CD4-positive, alpha-beta T cell treated with Interleukin-17A for 4 hours (primary cell): ENCODE results near the gene VAMP8.
"Not testable (repeated sequence)": the region's sequence is repeated elsewhere in the genome, so short reads cannot be mapped to it uniquely, and the experiment has no call there.

Source experiments
- DNase-seq: peaks from one replicate; pipeline ENCODE4 v3.0.0-alpha.2; 2020; ENCODE audit warnings: mixed read lengths

Gene VAMP8

DNA sequence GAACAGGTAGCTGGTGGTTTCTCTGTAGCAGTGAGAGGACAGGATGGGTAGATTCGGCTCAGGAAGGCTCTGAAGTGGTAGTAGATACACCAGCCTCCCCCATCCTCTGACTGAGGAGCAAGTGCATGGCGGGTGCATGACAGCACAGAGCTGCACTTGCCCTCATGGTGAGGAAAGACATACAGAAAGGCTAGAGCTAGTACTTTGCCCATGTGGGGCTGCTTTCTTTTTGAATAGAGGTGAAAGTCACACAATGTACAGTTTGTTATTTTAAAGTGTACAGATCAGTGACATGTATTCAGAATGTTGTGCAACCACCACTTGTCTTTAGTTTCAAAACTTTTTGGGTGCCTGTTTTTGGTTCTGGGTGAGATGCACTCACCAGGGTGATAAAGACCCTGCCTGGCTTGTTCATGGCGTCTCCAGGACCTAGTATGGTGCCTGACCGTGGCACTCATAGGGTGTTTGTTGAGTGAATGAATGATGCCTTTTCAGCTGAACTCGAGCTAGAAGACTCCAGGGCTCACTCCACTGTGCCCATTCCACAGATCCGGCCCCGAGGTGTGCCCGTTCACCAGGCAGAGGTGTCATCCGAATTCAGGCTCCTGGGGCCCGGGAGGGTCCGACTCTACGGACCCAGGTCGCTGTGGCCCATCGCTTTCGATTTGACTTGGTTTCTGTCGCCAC lies 6.4 kb downstream of the VAMP8 start:
- peak; percentile 50 for DNase-seq

DNA sequence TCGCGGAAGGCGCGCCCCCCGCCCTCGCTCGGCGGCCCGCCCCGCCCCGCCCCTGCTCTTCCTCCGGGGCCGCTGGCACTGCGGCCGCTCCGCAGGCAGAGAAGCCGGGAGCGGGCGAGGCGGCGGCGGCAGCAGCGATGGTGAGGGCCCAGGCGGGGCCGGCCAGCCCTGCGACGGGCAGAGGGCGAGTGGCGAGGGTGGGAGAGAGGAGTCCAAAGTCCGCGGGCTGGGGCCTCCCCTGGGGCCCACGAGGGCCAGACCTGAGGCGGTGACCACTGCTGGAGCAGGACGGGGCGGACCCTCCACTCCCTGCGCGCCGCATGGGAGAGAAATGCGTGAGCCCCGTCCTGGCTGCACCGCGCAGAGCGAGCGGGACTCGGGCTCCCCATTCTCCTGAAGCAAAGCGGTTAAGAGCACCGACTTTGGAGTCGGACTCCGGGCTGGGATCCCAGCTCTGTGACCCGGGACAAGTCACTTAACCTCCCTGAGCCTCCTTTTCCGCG lies 7.0 kb downstream of the VAMP8 start, which contains the start of gene VAMP5:
TSS of gene VAMP5 (plus strand) at position 78 of the 503 bp plus-strand sequence. CDS start at position 138, 60 bp downstream.
- DNase-seq: peak; percentile 71

- DNase-seq: peak; percentile 36
Observed at GRCh38 chr2:85584857-85585780, 7.7 kb downstream of the VAMP8 start.

DNA sequence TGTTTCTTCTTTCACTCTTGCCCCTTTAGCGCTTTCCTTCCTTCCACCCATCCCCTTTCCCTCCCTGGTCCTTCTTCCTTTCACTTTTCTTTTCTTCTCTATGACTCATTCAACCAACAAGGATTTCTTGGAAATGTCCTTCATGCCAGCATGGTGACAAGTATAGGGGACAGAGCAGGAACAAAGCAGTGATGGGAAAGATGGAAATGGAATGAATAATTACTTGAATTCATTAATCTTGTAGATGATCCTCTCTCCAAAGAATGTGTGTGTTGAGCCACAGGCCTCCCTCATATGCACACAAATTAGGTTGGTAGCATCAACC lies 8.4 kb downstream of the VAMP8 start:
- DNase-seq: no peak

DNA sequence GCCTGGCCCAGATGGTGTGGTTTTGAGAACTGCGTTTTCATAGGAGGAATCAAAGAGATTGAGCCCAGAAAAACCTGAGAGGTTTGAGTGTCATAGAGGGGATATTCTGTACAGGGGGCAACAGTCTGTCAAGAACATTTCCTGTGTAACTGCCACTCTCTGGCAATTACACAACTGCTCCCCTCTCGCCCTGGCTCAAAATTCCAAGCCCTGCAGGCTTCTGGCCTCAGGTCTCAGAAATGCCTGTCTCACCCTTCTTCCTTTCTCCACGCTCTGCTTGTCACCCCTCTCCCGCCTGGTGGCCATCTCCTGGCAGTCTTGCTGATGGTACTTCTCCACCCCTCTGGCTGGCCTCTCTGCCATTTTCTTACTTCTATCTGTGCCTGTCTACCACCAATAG lies 10.8 kb downstream of the VAMP8 start:
- DNase-seq: no peak

DNA sequence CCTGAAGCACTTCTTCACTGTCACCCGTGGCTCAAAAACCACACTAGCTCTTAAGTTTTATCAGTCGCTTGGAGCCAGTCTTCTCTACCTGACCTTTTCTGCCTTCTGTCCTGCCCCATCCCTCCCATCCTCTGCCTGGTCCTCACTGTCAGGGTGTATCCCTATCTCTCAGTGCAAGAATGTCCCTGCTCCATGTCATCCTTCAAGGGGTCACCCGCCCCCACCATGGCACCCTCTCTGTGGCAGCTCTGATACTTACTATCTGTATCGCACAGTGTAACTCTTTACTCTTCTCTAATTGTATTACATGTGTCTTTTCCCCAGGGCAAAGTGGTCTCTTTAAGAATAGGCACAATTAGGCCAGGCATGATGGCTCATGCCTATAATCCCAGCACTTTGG lies 11.3 kb downstream of the VAMP8 start:
- DNase-seq: no peak

DNA sequence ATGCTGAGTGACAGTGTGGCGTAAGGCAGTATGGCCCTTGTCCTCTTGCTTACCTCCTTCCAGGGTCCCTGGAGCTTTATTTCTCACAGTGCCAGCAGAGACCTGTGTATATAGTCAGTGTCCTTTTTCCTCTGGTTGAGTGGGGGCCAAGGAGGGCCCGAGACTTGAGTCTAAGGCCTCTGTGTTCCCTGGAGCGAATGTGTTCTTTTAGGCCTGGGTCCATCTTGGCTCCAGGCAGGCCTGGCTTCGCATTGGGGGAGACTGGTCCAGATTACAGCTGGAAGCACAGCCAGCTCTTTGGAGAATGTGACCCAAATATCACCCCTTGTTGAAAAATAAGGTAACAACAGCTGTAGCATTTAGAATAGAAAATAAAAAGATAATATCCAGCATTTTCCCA lies 11.8 kb downstream of the VAMP8 start:
- no peak for DNase-seq

DNA sequence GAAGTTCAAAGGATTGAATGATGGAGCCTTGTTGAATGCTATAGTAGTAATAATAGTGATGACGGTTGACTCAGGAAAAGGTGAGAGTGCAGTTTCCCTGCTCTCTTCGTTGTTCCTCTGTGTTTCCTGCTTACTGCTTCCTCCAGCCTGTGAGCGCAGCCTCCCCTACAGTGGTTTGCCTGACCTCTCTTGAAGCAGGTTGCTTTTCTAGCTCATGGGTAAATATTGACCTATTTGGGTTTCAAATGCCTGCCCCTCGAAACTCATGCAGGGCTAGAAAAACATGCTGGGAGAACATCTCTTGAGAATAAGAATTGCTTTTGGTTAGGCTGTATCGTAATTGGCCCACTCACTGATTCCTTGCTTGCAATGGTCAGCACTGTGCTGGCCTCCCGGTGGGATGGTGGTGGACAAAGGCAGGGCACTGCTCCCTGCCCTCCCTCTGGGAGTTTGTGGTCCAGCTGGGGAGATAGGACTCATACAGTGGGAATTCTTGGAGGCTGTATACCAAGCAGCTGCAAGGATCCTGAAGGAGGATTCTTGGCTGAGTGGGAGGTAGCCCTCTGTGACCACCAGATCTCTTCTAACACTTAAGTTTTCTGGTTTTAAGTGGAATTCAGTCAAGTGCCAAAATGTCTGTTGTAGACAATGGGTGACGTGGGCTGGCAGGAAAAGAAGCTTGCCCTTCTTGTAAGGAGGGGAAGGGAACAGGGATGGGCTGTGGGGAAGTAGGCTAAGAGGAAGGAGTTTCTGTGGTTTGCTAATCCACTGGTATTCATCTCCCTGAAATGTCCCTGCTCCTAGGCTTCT lies 12.8 kb downstream of the VAMP8 start:
- no peak for DNase-seq

- DNase-seq: no peak
Observed at GRCh38 chr2:85590950-85591349, 13.6 kb downstream of the VAMP8 start.

- no peak for DNase-seq
Observed at GRCh38 chr2:85591563-85591962, 14.2 kb downstream of the VAMP8 start.

GRCh38 chr2:85592299-85592698 lies 14.9 kb downstream of the VAMP8 start:
- not testable (repeated sequence) for DNase-seq

- DNase-seq: no peak
Observed at GRCh38 chr2:85593023-85593422, 15.6 kb downstream of the VAMP8 start.

- no peak for DNase-seq
Observed at GRCh38 chr2:85594715-85595300, 17.4 kb downstream of the VAMP8 start.

DNA sequence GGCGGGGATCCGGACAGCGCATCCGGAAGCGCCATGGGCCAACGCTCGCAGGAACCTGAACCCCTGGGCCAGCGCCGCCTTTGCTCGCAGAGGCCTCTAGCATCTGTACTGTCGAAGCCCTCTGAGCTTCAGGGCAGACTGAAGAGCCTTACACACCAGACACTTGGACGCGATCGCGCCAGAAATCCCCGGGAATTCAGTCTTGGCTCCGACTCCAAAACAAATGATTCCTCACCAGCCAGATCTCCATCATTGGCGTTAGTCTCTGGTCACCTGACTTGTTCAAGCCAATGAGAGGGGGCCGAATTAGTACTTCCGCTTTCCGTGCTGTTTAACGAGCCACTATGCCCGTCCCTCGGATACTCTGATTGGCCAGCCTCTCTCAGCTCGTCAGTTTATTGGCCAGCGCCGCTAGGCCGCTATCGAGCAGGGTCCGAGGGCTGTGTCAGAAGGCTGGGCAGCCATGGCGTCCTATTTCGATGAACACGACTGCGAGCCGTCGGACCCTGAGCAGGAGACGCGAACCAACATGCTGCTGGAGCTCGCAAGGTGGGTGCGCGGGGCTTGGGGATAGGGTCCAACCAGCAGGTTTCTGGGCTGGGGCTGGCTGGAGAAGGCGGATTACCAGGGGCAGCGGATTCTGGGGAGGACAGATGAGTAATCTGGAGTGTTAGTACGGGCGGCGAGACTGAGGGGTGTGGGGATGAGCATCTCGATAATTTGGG lies 18.1 kb downstream of the VAMP8 start, which contains the start of gene RNF181:
TSS of gene RNF181 (plus strand) at position 445 of the 725 bp plus-strand sequence. CDS start at position 464, 19 bp downstream.
- peak; percentile 89 for DNase-seq

DNA sequence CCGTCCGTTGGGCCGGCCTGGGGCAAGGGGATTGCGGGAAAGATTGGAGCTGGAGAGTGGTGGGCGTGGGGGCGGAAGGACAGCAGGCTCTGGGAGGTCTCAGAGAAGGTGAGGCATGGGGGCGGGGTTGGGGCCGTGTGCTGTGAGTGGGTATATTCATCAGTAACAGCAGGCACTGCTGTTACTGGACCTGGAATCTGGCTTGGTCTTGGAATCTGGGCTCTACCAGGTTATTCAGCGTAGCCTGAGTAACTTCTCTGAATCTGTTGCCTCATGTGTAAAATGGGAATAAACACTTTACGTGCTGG lies 18.6 kb downstream of the VAMP8 start:
- DNase-seq: no peak

- DNase-seq: no peak
Observed at GRCh38 chr2:85596486-85597143, 19.2 kb downstream of the VAMP8 start.

DNA sequence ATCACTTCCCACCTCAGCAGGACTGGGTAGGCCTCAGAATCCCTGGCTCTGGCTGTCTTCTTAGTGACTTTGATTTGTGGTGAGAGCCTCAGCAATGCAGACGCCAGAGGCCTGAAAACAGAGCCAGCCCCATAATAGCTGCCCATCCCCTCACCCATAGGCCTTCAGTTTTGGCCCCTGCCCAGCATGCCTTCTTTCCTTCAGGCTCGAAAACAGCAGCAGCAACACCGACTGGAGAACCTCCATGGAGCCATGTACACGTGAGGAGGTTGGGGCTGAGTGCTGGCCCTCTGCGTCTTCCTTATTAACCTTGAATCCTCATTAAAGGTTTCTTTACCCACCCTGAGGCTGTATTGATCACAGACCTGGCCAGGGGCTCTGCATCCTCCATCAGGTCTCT lies 19.9 kb downstream of the VAMP8 start:
- DNase-seq: no peak

DNA sequence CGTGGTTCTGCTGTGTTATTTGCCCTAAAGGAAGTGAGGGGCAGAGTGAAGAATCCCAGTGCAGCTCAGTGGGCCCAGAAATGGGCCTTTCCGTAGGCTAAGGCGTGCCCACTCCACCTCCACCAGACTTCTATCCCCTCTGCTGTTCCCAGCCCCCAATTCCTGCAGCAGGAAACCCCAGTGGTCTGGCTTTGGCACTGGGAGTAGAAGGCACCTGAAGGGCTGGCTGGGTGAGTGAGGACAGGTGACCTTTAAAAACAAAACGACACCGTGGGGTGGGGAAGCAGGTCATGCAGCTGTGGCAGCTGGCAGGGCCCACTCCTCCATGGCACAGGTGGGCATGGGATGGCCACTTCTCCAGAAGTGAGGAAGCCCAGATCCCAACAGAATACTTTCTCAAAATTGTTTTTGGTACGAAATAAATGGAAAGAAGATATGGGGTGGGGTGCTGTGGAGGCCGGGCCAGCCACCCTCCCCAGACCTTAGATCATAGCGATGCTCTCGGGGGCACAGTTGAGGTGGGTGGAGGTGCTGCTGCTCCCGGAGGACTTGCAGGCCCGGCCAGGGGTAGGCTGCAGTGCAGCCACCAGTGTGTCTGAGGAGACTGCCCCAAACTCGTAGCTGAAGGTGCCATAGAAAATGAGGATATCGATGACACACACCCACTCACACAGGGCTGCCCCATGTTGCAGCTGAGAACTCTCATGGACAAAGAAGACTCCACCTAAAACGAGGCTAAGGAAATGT lies 21.4 kb downstream of the VAMP8 start:
- DNase-seq: no peak

GRCh38 chr2:85599468-85600234 lies 22.3 kb downstream of the VAMP8 start:
- DNase-seq: no peak

- DNase-seq: no peak
Observed at GRCh38 chr2:85600235-85600575, 22.8 kb downstream of the VAMP8 start.
